ENCODE measurements around the gene BATF2.

- no peak for TF ChIP-seq SUZ12 (IDR thresholded peaks at IDR 0.05; ENCODE audit: extremely low read depth, insufficient read depth, insufficient read length)
- no peak for TF ChIP-seq YY1 (IDR thresholded peaks at IDR 0.05; ENCODE audit: insufficient read depth, insufficient read length)
- no peak for TF ChIP-seq ZNF274 (IDR thresholded peaks at IDR 0.05; ENCODE audit: low read depth, low read length)
Measured at GRCh38 chr11:65045728-65046127, 49.0 kb upstream of the BATF2 start.

Data from NT2/D1 (cell line).